GM12878 (cell line): Measurements from ENCODE around the gene LCN9. TPM values are rescaled to one million over a fixed set of nuclear protein-coding genes. Genes with fewer than 3 reads are reported as not detected.

ENCODE experiments used
- ATAC-seq: fragments of 200-7000 bp; cut with Tn5 transposase; 3 replicates; pipeline ENCODE4 v1.9.1; 2020; ENCODE audit warnings: mild to moderate bottlenecking, moderate library complexity
- BruUV-seq: library from RNA; stranded (reverse); fragments of 400-500 nt; replicated peaks from 2 replicates; lab custom pipeline; 2021; lab: Mats Ljungman, UMichigan
- CTCF ChIA-PET: fragments of 300-600 bp; sonication (Branson Sonifier 250); formaldehyde crosslinking; extraction: SDS; loops from one replicate; lab custom pipeline; 2021; ENCODE audit warnings: inconsistent platforms; lab: Yijun Ruan, JAX
- POLR2A ChIA-PET: fragments of 350-600 bp; formaldehyde crosslinking; extraction: SDS; loops from one replicate; lab custom pipeline; 2021; ENCODE audit warnings: inconsistent platforms; lab: Charles Lee
- RAD21 ChIA-PET: fragments of 300-600 bp; sonication (Branson Sonifier 250); formaldehyde crosslinking; loops from one replicate; lab custom pipeline; 2023; ENCODE audit warnings: antibody characterized with exemption; ENCODE audit not compliant: unreplicated experiment; lab: Charles Lee
- SMC1A ChIA-PET: fragments of 300-600 bp; sonication (Branson Sonifier 250); formaldehyde crosslinking; loops from one replicate; lab custom pipeline; 2023; ENCODE audit not compliant: unreplicated experiment, uncharacterized antibody; lab: Charles Lee
- DNase-seq: peaks from one replicate; pipeline ENCODE4 v3.0.0-alpha.2; 2011; ENCODE audit warnings: low read depth, low spot score
- FAIRE-seq: peaks from 3 replicates; lab custom pipeline; 2011; peaks lifted over from hg19 to GRCh38; lab: Jason Lieb, UNC
- H2AFZ ChIP-seq: 2 replicates; pipeline ENCODE4 v1.6.0; 2011; ENCODE audit warnings: low read depth, low read length, control low read depth; ENCODE audit not compliant: control insufficient read depth
- H3K27ac ChIP-seq: 2 replicates; pipeline ENCODE4 v1.5.1; 2011; ENCODE audit warnings: control low read depth; ENCODE audit not compliant: control insufficient read depth, insufficient read depth
- H3K27me3 ChIP-seq, 2 experiments: replicated peaks in 1 of 2; 2 replicates each; pipeline versions ENCODE4 v1.6.0 to v1.6.1; 2011; ENCODE audit warnings: low read length in 1 of 2; ENCODE audit not compliant: control insufficient read depth in 2 of 2, insufficient read depth in 2 of 2
- H3K36me3 ChIP-seq, 2 experiments: 2 replicates each; pipeline ENCODE4 v1.5.1; 2011; ENCODE audit warnings: low read length in 1 of 2; ENCODE audit not compliant: control insufficient read depth in 2 of 2, insufficient read depth in 2 of 2
- H3K4me1 ChIP-seq: 2 replicates; pipeline ENCODE4 v1.6.1; 2011; ENCODE audit warnings: mild to moderate bottlenecking, low read length, moderate library complexity, mixed read lengths; ENCODE audit not compliant: control insufficient read depth, insufficient read depth
- H3K4me2 ChIP-seq: 2 replicates; pipeline ENCODE4 v1.6.0; 2011; ENCODE audit warnings: control low read depth; ENCODE audit not compliant: control insufficient read depth, insufficient read depth
- H3K4me3 ChIP-seq: fragments of 200-600 bp; sonication (generic); 2 replicates; pipeline ENCODE4 v1.5.1; 2016
- H3K79me2 ChIP-seq: 2 replicates; pipeline ENCODE4 v1.6.0; 2011; ENCODE audit warnings: low read length; ENCODE audit not compliant: control insufficient read depth, insufficient read depth
- H3K9ac ChIP-seq: 2 replicates; pipeline ENCODE4 v1.8.0; 2011; ENCODE audit warnings: low read length, control low read depth, mixed read lengths; ENCODE audit not compliant: control insufficient read depth, insufficient read depth
- H3K9me3 ChIP-seq: replicated peaks from 3 replicates; pipeline ENCODE4 v1.5.1; 2011; ENCODE audit warnings: mild to moderate bottlenecking, low read length; ENCODE audit not compliant: control insufficient read depth, insufficient read depth
- H4K20me1 ChIP-seq: 2 replicates; pipeline ENCODE4 v1.6.0; 2011; ENCODE audit not compliant: control insufficient read depth, insufficient read depth
- CHD2 ChIP-seq: IDR thresholded peaks from 2 replicates; pipeline ENCODE4 v1.6.1; 2011; ENCODE audit warnings: low read depth, low read length, improper control_type of control experiment, borderline replicate concordance
- CHD4 ChIP-seq: fragments of 200-600 bp; sonication (generic); IDR thresholded peaks from 2 replicates; pipeline ENCODE4 v1.6.1; 2016; ENCODE audit warnings: mild to moderate bottlenecking
- EP300 ChIP-seq, 2 experiments: fragments of 150-350 bp in 1 of 2; IDR thresholded peaks; 2 replicates each; pipeline ENCODE4 v1.6.1; 2011 to 2012; ENCODE audit warnings: low read depth in 2 of 2, low read length in 2 of 2, borderline replicate concordance in 1 of 2, improper control_type of control experiment in 1 of 2, inconsistent platforms in 1 of 2; ENCODE audit not compliant: control insufficient read depth in 1 of 2
- GATAD2B ChIP-seq: fragments of 450-650 bp; conservative IDR thresholded peaks from 2 replicates; pipeline ENCODE4 v1.6.1; 2017; ENCODE audit warnings: low read depth, mild to moderate bottlenecking, moderate library complexity
- PML ChIP-seq: IDR thresholded peaks from 2 replicates; pipeline ENCODE4 v1.6.1; 2012; ENCODE audit warnings: low read length, inconsistent platforms
- STAT3 ChIP-seq: IDR thresholded peaks from 2 replicates; pipeline ENCODE4 v1.6.1; 2011; ENCODE audit warnings: low read depth, low read length, improper control_type of control experiment
- TCF3 ChIP-seq: IDR thresholded peaks from 2 replicates; pipeline ENCODE4 v1.6.1; 2012; ENCODE audit warnings: low read depth, mild to moderate bottlenecking, low read length, borderline replicate concordance; ENCODE audit not compliant: insufficient read depth
- ZBED1 ChIP-seq: IDR thresholded peaks from 2 replicates; pipeline ENCODE4 v1.6.1; 2016; ENCODE audit warnings: borderline replicate concordance
- WGBS: methylation state at CpG from one replicate; pipeline ENCODE4 v1.1.6; 2016; ENCODE audit warnings: low lambda C conversion rate; ENCODE audit not compliant: insufficient replicate concordance, insufficient coverage; ENCODE audit errors: missing lambda C conversion rate; 5-methylcytosine and 5-hydroxymethylcytosine counted together
- in situ Hi-C: fragments of 300-500 bp; cut with MboI; formaldehyde crosslinking; loops from 9 replicates; pipeline ENCODE4 v1.14.3; 2018; ENCODE audit warnings: mixed read lengths
- intact Hi-C: fragments of 100-400 bp; cut with micrococcal nuclease; formaldehyde crosslinking; loops from one replicate; pipeline ENCODE4 v1.14.2; 2022; ENCODE audit not compliant: unreplicated experiment
- polyA plus RNA-seq, 11 experiments: library from polyadenylated mRNA; depleted of rRNA in 4 of 11; unstranded in 6 of 11; stranded (reverse) in 5 of 11; fragments of >200 nt; fragmentation: Nextera tagmentation in 4 of 11; fragmentation: Illumina TruSeq in 1 of 11; extraction: Ambion mirVana in 4 of 11; extraction: Trizol in 1 of 11; gene quantifications; 1 replicate in 1 of 11; 2 replicates in 10 of 11; pipeline versions ENCODE4 v1.2.1 to v1.2.3, GENCODE V29; 2011 to 2016; ENCODE audit warnings: inconsistent platforms in 2 of 11, missing spikeins in 2 of 11, low read depth in 1 of 11
- total RNA-seq, 4 experiments: library from RNA; depleted of rRNA in 3 of 4; stranded (reverse); fragments of >200 nt in 3 of 4; fragmentation: Illumina TruSeq in 1 of 4; extraction: Trizol in 1 of 4; gene quantifications; 2 replicates each; pipeline versions ENCODE4 v1.2.1 to v1.2.3, GENCODE V29; 2013 to 2021
- TF ChIP-seq, protein P1 (sequence below): fragments of 450-650 bp; IDR thresholded peaks from 2 replicates; pipeline ENCODE4 v1.6.1; 2017; ENCODE audit warnings: mild to moderate bottlenecking, low read depth, inconsistent platforms; ENCODE audit not compliant: poor library complexity, severe bottlenecking

The LCN9 gene
- total and polyA plus RNA-seq, 10 of the 15 experiments (the other 5 are each of a cell fraction or from before 2014, with no cell fraction given), result not detected

- H3K9me3 ChIP-seq, result no peaks in the 10 kb centered on the region
- DNase-seq, result no peak
- intact Hi-C loops, result no loop called here
- CTCF ChIA-PET, result no interaction called here
- POLR2A ChIA-PET, result no interaction called here
- no peaks in the 10 kb centered on the region for H3K27me3 ChIP-seq
- in situ Hi-C loops, result no loop called here
- H3K36me3 ChIP-seq, result no peaks in the 10 kb centered on the region
- BruUV-seq, result no TSS peak
- H2AFZ ChIP-seq, result no peak within 1 kb of the TSS
- no peak within 1 kb of the TSS for H3K4me2 ChIP-seq
- RAD21 ChIA-PET, result no interaction called here
- H3K79me2 ChIP-seq, result no peaks in the 10 kb centered on the region
- no peak within 1 kb of the TSS for H3K27ac ChIP-seq
- TF ChIP-seq GATAD2B (no peak), TCF3 (no peak), EP300 (IDR thresholded peaks at IDR 0.05; ENCODE audit: borderline replicate concordance in 1 of 2, control insufficient read depth in 1 of 2, low read depth in 2 of 2, low read length in 2 of 2) (no peak), STAT3 (no peak), CHD2 (no peak), PML (no peak), CHD4 (no peak), ZBED1 (no peak)
- TF ChIP-seq, protein P1, sequence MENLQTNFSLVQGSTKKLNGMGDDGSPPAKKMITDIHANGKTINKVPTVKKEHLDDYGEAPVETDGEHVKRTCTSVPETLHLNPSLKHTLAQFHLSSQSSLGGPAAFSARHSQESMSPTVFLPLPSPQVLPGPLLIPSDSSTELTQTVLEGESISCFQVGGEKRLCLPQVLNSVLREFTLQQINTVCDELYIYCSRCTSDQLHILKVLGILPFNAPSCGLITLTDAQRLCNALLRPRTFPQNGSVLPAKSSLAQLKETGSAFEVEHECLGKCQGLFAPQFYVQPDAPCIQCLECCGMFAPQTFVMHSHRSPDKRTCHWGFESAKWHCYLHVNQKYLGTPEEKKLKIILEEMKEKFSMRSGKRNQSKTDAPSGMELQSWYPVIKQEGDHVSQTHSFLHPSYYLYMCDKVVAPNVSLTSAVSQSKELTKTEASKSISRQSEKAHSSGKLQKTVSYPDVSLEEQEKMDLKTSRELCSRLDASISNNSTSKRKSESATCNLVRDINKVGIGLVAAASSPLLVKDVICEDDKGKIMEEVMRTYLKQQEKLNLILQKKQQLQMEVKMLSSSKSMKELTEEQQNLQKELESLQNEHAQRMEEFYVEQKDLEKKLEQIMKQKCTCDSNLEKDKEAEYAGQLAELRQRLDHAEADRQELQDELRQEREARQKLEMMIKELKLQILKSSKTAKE, result no peak
- H3K9ac ChIP-seq, result no peak within 1 kb of the TSS
- SMC1A ChIA-PET, result no interaction called here
- no peak for FAIRE-seq
- no peaks in the 10 kb centered on the region for H3K4me1 ChIP-seq
- ATAC-seq, result no peak
- H3K4me3 ChIP-seq, result no peak within 1 kb of the TSS
- H4K20me1 ChIP-seq, result no peaks in the 10 kb centered on the region
- WGBS, result 54% methylated on average over 25 of the region's 30 CpGs
Observed at GRCh38 chr9:135699440-135699839, 36.3 kb downstream of the LCN9 start, which contains the start of gene SOHLH1. Gene SOHLH1 (minus strand): TSS chr9:135699481. CDS start chr9:135699467, 14 bp downstream.
